Prostate gland (tissue), 2 donors: ENCODE measurements around the gene OSBPL2.

ENCODE experiments used
- POLR2A ChIP-seq: fragments of 450-650 bp; IDR thresholded peaks from one replicate; pipeline ENCODE4 v1.6.1; 2016; ENCODE audit warnings: antibody characterized with exemption, mild to moderate bottlenecking
- POLR2AphosphoS5 ChIP-seq: sonication (generic); formaldehyde crosslinking; IDR thresholded peaks from one replicate; pipeline ENCODE4 v1.6.1; 2017; ENCODE audit warnings: antibody characterized with exemption
- TF ChIP-seq, protein P1 (sequence below), 4 experiments: fragments of 200-600 bp in 2 of 4; fragments of 450-650 bp in 2 of 4; sonication (generic) in 2 of 4; IDR thresholded peaks; 1 replicate in 3 of 4; 2 replicates in 1 of 4; pipeline ENCODE4 v1.5.1; 2016 to 2019; ENCODE audit warnings: antibody characterized with exemption in 4 of 4, mild to moderate bottlenecking in 2 of 4, moderate library complexity in 2 of 4

GRCh38 chr20:62258499-62259293, 20.4 kb downstream of the OSBPL2 start:
- TF ChIP-seq, protein P1, sequence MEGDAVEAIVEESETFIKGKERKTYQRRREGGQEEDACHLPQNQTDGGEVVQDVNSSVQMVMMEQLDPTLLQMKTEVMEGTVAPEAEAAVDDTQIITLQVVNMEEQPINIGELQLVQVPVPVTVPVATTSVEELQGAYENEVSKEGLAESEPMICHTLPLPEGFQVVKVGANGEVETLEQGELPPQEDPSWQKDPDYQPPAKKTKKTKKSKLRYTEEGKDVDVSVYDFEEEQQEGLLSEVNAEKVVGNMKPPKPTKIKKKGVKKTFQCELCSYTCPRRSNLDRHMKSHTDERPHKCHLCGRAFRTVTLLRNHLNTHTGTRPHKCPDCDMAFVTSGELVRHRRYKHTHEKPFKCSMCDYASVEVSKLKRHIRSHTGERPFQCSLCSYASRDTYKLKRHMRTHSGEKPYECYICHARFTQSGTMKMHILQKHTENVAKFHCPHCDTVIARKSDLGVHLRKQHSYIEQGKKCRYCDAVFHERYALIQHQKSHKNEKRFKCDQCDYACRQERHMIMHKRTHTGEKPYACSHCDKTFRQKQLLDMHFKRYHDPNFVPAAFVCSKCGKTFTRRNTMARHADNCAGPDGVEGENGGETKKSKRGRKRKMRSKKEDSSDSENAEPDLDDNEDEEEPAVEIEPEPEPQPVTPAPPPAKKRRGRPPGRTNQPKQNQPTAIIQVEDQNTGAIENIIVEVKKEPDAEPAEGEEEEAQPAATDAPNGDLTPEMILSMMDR (IDR thresholded peaks at IDR 0.05), result no peak
- TF ChIP-seq POLR2AphosphoS5 (no peak), POLR2A (no peak)
